Esophagus muscularis mucosa (tissue), 4 donors: ENCODE measurements around the gene KLRB1.

ENCODE experiments used
- EP300 ChIP-seq: sonication (generic); formaldehyde crosslinking; IDR thresholded peaks from one replicate; pipeline ENCODE4 v1.6.1; 2017; ENCODE audit warnings: antibody characterized with exemption
- POLR2A ChIP-seq: fragments of 450-650 bp; IDR thresholded peaks from one replicate; pipeline ENCODE4 v1.6.1; 2017; ENCODE audit warnings: antibody characterized with exemption, moderate library complexity, mild to moderate bottlenecking, low read depth
- POLR2AphosphoS5 ChIP-seq, 2 donors: sonication (generic); formaldehyde crosslinking; IDR thresholded peaks; one replicate each; pipeline ENCODE4 v1.6.1; 2017; ENCODE audit warnings: antibody characterized with exemption in 2 of 2
- TF ChIP-seq, protein P1 (sequence below), 3 experiments: fragments of 200-600 bp in 2 of 3; fragments of 450-650 bp in 1 of 3; sonication (generic) in 2 of 3; IDR thresholded peaks; one replicate each; pipeline ENCODE4 v1.5.1; 2017 to 2019; ENCODE audit warnings: antibody characterized with exemption in 3 of 3, mild to moderate bottlenecking in 2 of 3, moderate library complexity in 1 of 3

DNA sequence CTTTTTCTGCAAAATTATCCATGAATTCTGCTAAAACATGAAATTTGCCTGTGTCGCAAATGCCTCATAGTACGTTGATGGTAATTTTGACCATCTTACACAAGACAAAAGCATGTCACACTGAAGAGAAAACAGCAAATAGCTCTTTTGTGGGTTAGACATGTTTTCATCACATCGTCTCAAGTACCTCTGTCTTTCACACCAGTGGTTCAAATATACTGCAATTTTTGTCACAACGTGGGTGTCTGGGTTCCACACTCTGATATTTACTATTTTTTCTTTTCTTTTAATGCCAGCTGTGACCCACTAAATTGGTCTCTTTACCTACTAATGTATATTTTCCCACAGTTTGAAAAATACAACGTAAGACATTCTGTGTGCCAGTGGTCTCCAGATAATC is 10.4 kb downstream of the KLRB1 start:
- TF ChIP-seq, protein P1, sequence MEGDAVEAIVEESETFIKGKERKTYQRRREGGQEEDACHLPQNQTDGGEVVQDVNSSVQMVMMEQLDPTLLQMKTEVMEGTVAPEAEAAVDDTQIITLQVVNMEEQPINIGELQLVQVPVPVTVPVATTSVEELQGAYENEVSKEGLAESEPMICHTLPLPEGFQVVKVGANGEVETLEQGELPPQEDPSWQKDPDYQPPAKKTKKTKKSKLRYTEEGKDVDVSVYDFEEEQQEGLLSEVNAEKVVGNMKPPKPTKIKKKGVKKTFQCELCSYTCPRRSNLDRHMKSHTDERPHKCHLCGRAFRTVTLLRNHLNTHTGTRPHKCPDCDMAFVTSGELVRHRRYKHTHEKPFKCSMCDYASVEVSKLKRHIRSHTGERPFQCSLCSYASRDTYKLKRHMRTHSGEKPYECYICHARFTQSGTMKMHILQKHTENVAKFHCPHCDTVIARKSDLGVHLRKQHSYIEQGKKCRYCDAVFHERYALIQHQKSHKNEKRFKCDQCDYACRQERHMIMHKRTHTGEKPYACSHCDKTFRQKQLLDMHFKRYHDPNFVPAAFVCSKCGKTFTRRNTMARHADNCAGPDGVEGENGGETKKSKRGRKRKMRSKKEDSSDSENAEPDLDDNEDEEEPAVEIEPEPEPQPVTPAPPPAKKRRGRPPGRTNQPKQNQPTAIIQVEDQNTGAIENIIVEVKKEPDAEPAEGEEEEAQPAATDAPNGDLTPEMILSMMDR (IDR thresholded peaks at IDR 0.05) = no peak
- TF ChIP-seq POLR2A (no peak), POLR2AphosphoS5 (IDR thresholded peaks at IDR 0.05) (no peak), EP300 (no peak)
